Measurements from ENCODE around the gene PLPPR4. TPM values are rescaled to one million over a fixed set of nuclear protein-coding genes. Genes with fewer than 3 reads are reported as not detected.

The PLPPR4 gene
- total RNA-seq, 3 donors from 2014 or later (not counting 1 experiment from before 2014, with no cell fraction given): 0.05 TPM; not detected in 2

DNA sequence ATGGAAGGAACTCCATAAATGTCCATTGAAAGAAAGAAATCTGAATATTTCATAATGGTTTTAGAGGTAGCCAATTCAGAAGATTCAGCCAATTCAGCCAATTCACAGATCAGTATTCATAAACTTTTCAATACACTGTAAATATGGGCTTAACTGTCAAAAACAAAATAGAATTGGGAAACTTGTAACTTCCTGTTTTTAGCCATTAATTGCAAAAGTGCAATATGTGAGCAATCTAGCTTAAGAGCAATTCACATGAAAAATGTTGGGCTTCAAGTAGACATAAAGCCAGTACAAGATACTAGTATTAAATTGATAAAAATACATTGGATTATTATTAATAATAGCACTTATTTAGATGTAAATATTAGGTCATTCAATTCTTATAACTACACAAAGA lies 27.5 kb upstream of the PLPPR4 start:
- TF ChIP-seq, protein P1, sequence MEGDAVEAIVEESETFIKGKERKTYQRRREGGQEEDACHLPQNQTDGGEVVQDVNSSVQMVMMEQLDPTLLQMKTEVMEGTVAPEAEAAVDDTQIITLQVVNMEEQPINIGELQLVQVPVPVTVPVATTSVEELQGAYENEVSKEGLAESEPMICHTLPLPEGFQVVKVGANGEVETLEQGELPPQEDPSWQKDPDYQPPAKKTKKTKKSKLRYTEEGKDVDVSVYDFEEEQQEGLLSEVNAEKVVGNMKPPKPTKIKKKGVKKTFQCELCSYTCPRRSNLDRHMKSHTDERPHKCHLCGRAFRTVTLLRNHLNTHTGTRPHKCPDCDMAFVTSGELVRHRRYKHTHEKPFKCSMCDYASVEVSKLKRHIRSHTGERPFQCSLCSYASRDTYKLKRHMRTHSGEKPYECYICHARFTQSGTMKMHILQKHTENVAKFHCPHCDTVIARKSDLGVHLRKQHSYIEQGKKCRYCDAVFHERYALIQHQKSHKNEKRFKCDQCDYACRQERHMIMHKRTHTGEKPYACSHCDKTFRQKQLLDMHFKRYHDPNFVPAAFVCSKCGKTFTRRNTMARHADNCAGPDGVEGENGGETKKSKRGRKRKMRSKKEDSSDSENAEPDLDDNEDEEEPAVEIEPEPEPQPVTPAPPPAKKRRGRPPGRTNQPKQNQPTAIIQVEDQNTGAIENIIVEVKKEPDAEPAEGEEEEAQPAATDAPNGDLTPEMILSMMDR (IDR thresholded peaks at IDR 0.05): no peak
- H3K36me3 Mint-ChIP-seq: no peaks in the 10 kb centered on the region
- Histone ChIP-seq H3K36me3 (ENCODE audit: control insufficient read depth, insufficient read depth, low read length) (no peaks in the 10 kb centered on the region), H3K27me3 (ENCODE audit: control insufficient read depth, insufficient read depth, low read length) (no peaks in the 10 kb centered on the region), H3K4me3 (ENCODE audit: low read length) (no peak overlapping the region), H3K9me3 (ENCODE audit: control insufficient read depth, insufficient read depth, low read length) (no peaks in the 10 kb centered on the region), H3K27ac (ENCODE audit: low read length) (no peak overlapping the region), H3K4me1 (ENCODE audit: control insufficient read depth, insufficient read depth, low read length) (no peaks in the 10 kb centered on the region)
- ATAC-seq: no peak
- H3K27me3 Mint-ChIP-seq (ENCODE audit: low read depth in 2 of 2): no peaks in the 10 kb centered on the region
- intact Hi-C loops (cut with micrococcal nuclease): no loop called here
- H3K9me3 Mint-ChIP-seq: peaks cover 5 to 6% of the 10 kb centered on the region in 2 donors
- H3K4me3 Mint-ChIP-seq: no peak overlapping the region
- H3K27ac Mint-ChIP-seq: no peak overlapping the region
- DNase-seq: no peak
- no peaks in the 10 kb centered on the region for H3K4me1 Mint-ChIP-seq

DNA sequence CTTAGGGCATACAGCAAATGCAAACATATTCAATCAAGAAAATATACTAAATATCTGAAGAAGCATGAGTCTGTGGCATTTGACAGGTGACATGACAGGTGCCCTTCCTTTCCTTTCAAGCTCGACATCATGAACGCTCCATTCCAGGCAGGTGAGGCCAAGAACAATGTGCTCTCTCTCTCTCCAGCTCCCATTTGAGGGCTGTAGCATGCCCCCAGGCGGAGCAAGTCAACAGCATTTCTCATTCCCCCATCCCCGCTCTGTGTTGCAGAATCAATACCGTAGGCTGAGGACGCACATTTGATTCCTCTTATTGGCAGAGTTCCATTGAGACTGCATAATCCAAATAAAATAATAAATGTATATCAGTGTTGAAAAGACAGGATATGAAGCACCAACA lies 24.6 kb upstream of the PLPPR4 start:
- Histone ChIP-seq H3K27me3 (ENCODE audit: control insufficient read depth, insufficient read depth, low read length) (no peaks in the 10 kb centered on the region), H3K27ac (ENCODE audit: low read length) (no peak overlapping the region), H3K4me1 (ENCODE audit: control insufficient read depth, insufficient read depth, low read length) (no peaks in the 10 kb centered on the region), H3K4me3 (ENCODE audit: low read length) (no peak overlapping the region), H3K9me3 (ENCODE audit: control insufficient read depth, insufficient read depth, low read length) (no peaks in the 10 kb centered on the region), H3K36me3 (ENCODE audit: control insufficient read depth, insufficient read depth, low read length) (no peaks in the 10 kb centered on the region)
- Mint-ChIP-seq H3K4me1 (no peaks in the 10 kb centered on the region), H3K9me3 (peaks cover 8 to 9% of the 10 kb centered on the region in 2 donors), H3K4me3 (no peak overlapping the region), H3K27ac (no peak overlapping the region), H3K36me3 (no peaks in the 10 kb centered on the region), H3K27me3 (ENCODE audit: low read depth in 2 of 2) (no peaks in the 10 kb centered on the region)
- DNase-seq: no peak
- no peak for ATAC-seq
- TF ChIP-seq, protein P1 (IDR thresholded peaks at IDR 0.05): no peak
- intact Hi-C loops (cut with micrococcal nuclease): no loop called here
- WGBS (ENCODE audit: insufficient coverage): 89% methylated on average over 5 of the region's 6 CpGs

DNA sequence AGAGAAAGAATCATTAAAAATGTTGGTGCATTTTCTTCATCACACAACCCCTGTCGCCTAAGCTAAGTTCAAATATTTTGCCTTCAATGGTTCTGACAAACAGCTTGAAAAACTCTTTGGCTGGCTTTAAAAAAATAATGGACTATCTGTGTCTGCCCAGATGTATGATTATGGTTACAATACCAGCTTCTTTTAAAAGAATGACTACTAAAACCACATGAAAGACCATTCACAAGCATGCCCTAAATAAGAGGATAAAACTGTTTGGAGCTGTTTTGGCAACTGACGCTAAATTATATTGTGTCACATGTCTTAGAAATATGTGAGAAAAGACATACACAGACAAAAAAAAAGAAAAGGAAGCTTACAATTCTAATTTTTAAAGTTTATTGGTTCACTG lies 23.7 kb upstream of the PLPPR4 start:
- no peak for ATAC-seq
- intact Hi-C loops (cut with micrococcal nuclease): no loop called here
- Histone ChIP-seq H3K9me3 (ENCODE audit: control insufficient read depth, insufficient read depth, low read length) (no peaks in the 10 kb centered on the region), H3K4me1 (ENCODE audit: control insufficient read depth, insufficient read depth, low read length) (no peaks in the 10 kb centered on the region), H3K27me3 (ENCODE audit: control insufficient read depth, insufficient read depth, low read length) (no peaks in the 10 kb centered on the region), H3K36me3 (ENCODE audit: control insufficient read depth, insufficient read depth, low read length) (no peaks in the 10 kb centered on the region), H3K27ac (ENCODE audit: low read length) (no peak overlapping the region), H3K4me3 (ENCODE audit: low read length) (no peak overlapping the region)
- 100% methylated on average over 1 of the region's 2 CpGs for WGBS (ENCODE audit: insufficient coverage)
- H3K9me3 Mint-ChIP-seq: peaks cover 8 to 9% of the 10 kb centered on the region in 2 donors
- no peak for DNase-seq
- H3K4me1 Mint-ChIP-seq: no peaks in the 10 kb centered on the region
- no peaks in the 10 kb centered on the region for H3K27me3 Mint-ChIP-seq (ENCODE audit: low read depth in 2 of 2)
- no peak overlapping the region for H3K4me3 Mint-ChIP-seq
- TF ChIP-seq, protein P1 (IDR thresholded peaks at IDR 0.05): no peak
- no peak overlapping the region for H3K27ac Mint-ChIP-seq
- H3K36me3 Mint-ChIP-seq: no peaks in the 10 kb centered on the region

DNA sequence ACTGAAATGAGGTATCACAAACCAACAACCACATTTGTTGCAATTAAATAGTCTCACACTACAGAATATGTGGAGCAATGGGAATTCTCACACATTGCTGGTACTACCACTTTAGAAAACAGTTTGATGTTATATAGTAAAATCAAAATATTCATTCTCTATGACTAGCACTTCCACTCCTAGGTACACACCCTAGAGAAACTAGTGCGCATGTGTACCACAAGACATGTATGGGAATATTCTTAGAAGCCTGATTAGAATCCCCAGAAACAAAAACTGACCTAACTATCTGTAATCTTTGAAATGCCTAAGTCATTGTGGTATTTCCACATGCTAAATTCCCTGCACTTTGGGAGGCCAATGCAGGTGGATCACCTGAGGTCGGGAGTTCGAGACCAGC lies 18.1 kb upstream of the PLPPR4 start:
- Histone ChIP-seq H3K27me3 (ENCODE audit: control insufficient read depth, insufficient read depth, low read length) (no peaks in the 10 kb centered on the region), H3K4me3 (ENCODE audit: low read length) (no peak overlapping the region), H3K36me3 (ENCODE audit: control insufficient read depth, insufficient read depth, low read length) (no peaks in the 10 kb centered on the region), H3K9me3 (ENCODE audit: control insufficient read depth, insufficient read depth, low read length) (no peaks in the 10 kb centered on the region), H3K27ac (ENCODE audit: low read length) (no peak overlapping the region), H3K4me1 (ENCODE audit: control insufficient read depth, insufficient read depth, low read length) (no peaks in the 10 kb centered on the region)
- intact Hi-C loops (cut with micrococcal nuclease): no loop called here
- Mint-ChIP-seq H3K9me3 (peaks cover 10 to 11% of the 10 kb centered on the region in 2 donors), H3K27me3 (ENCODE audit: low read depth in 2 of 2) (no peaks in the 10 kb centered on the region), H3K4me3 (no peak overlapping the region), H3K4me1 (no peaks in the 10 kb centered on the region), H3K36me3 (no peaks in the 10 kb centered on the region), H3K27ac (no peak overlapping the region)
- TF ChIP-seq, protein P1 (IDR thresholded peaks at IDR 0.05): no peak
- ATAC-seq (no peak), DNase-seq (no peak)
- WGBS (ENCODE audit: insufficient coverage): 80% methylated on average over 2 of the region's 3 CpGs

Data from natural killer cell (primary cell).